MM.1S (cell line): ENCODE results near the gene LCN10.

ENCODE experiments used
- CTCF ChIP-seq: fragments of 300-600 bp; sonication (generic); IDR thresholded peaks from 2 replicates; pipeline ENCODE4 v1.5.1; 2016; ENCODE audit warnings: antibody characterized with exemption, low read length, mixed read lengths
- EZH2 ChIP-seq: fragments of 300-600 bp; sonication (generic); optimal IDR thresholded peaks from 2 replicates; pipeline ENCODE3; 2017; ENCODE audit warnings: low read depth, mild to moderate bottlenecking, antibody characterized with exemption, low read length, mixed read lengths

- TF ChIP-seq CTCF (no peak), EZH2 (no peak)
These were observed 39.7 kb upstream of the LCN10 start for GRCh38 chr9:136782452-136782851.
